GM12875 (cell line): ENCODE data around the gene TNF.

Experiments used
- H3K4me3 ChIP-seq: one replicate; pipeline ENCODE4 v1.5.1; 2011; ENCODE audit warnings: low read depth, low read length, control low read depth
- CTCF ChIP-seq: IDR thresholded peaks from 2 replicates; pipeline ENCODE4 v1.5.1; 2011; ENCODE audit warnings: low read depth, mild to moderate bottlenecking, control low read depth, inconsistent platforms, low read length, moderate library complexity, borderline replicate concordance; ENCODE audit not compliant: insufficient read depth

TNF gene

GRCh38 chr6:31535538-31536324 is 39.6 kb upstream of the TNF start:
- TF ChIP-seq CTCF = no peak
- no peak overlapping the region for H3K4me3 ChIP-seq

GRCh38 chr6:31538805-31539400 is 36.5 kb upstream of the TNF start:
- TF ChIP-seq CTCF = no peak
- H3K4me3 ChIP-seq = no peak overlapping the region

- peak overlapping the region; percentile 67 for H3K4me3 ChIP-seq
- TF ChIP-seq CTCF = no peak
Measured at GRCh38 chr6:31540640-31541039, 34.7 kb upstream of the TNF start.

- peak overlapping the region; percentile 67 for H3K4me3 ChIP-seq
- TF ChIP-seq CTCF = no peak
Measured at GRCh38 chr6:31541059-31541657, 34.2 kb upstream of the TNF start.

- no peak for TF ChIP-seq CTCF
- H3K4me3 ChIP-seq = peak within 1 kb of the TSS; percentile 67
Measured at GRCh38 chr6:31541658-31542521, 33.5 kb upstream of the TNF start, which contains the start of gene DDX39B. TSS of gene DDX39B (minus strand) at chr6:31542003. CDS start at chr6:31540532, 1,471 bp downstream.

- no peak overlapping the region for H3K4me3 ChIP-seq
- TF ChIP-seq CTCF = no peak
Measured at GRCh38 chr6:31543639-31544038, 31.7 kb upstream of the TNF start.
